Fibroblast of skin of left quadriceps (primary cell): Measurements from ENCODE around the gene LAS1L.
"Not testable (repeated sequence)": the region's sequence is repeated elsewhere in the genome, so short reads cannot be mapped to it uniquely, and the experiment has no call there.

Source experiments
- DNase-seq, 2 experiments: peaks; one replicate each; pipeline ENCODE4 v3.0.0-alpha.2; 2013; ENCODE audit warnings: low read depth in 2 of 2

The LAS1L gene

DNA sequence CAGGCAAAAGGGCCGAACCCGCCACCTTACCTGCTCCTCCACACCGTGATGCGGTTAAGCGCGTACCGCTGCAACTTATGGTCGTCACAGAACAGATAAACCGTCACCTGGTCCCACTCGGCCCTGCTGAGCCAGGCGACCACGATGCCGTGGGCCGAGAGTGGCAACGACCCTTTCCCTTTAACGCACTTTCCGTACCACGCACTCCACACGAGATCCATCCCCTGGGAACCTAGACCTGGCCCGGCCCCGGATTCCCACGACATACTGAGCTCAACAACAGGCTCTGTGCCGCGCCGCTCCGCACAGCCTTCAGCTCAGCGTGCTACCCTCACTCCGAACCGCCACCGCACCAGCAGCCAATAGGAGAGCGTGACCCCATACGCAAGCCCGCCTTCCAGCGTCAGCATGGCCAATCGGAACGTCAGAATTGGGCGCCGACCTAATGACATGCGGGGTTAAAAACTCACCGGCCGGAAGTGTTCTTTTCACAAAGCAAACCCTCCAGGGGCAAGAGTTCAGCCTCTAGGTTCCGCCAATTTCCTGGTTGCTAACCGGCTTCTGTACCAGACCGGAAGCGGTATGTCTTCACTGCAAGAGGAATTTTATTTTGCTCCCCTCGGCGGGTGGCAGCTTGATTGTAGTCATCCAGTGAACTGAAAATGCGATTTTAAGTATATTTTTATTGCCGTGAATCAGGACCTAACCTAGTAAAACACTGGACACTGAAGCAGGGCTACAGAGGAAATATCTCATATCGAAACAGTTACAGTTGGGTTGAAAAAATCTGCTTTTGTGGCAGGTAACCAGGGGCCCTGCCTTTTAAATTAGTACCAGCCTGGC, at the start of gene LAS1L:
Gene LAS1L (minus strand): TSS at position 338 of the 843 bp plus-strand sequence. CDS start 72 bp downstream, at position 266.
- peak; percentile 86 to 89 for DNase-seq

DNA sequence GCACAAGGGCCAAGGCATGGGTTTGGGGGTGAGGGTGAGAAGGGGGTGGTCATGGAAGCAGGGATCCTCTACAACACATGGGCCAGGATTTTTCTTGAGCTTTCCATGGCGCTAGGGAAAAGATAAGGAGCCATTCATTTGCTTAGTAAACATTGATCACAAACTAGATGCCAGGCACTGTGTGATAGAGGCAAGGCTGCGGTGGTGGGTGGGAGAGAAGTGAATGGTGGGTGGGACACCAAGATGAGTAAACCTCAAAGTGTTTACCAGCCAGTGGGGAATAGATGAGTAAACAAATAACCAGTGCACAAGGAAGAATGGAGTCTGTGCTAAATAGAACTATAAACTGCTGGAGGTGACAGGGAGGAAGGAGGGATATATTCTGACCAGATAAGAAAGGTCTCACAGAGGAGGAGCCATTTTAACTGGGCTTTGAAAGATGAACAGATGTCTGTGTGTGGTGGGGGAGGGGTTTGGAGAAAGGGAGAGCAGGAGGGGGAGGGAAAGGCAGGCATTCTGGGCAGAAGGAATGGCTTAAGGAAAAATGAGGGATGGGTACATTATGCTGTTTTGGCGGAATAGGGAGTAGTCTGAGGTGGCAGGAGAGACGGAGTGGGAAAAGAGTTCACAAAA, 48.0 kb upstream of the LAS1L start:
- DNase-seq, result no peak

DNA sequence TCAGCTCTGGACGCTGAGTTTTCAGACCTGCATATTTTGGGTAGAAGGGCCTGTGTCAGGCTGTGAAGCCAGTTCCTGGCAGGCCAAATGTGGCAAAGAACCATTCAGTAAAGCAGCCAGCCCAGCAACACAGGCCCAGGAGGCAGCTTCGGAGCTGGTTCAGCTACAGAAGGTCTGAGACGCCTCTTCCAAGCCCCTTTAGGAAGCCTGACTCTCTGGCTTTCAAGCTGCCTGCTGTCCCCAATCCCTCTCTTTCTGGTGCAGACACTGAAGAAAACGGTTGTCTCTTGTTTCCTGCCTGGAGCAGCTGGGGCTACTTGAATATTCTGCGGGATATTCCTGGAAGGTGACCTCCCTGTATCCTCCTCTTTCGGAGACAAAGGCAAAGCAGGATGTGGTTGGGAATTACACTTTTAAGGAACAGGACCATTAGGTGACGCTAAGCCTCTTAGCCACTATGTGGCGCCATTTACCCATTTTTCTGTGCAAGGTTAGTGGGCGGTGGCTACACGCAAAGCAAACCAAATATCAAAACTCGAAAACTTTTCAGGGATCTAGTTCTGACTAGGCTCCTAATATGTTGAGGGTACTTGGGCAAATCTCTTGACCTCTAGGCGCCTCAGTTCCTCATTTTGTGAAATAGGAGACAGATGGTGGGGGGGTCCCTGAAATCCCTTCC, 47.2 kb upstream of the LAS1L start:
- peak; percentile 40 to 42 for DNase-seq

DNA sequence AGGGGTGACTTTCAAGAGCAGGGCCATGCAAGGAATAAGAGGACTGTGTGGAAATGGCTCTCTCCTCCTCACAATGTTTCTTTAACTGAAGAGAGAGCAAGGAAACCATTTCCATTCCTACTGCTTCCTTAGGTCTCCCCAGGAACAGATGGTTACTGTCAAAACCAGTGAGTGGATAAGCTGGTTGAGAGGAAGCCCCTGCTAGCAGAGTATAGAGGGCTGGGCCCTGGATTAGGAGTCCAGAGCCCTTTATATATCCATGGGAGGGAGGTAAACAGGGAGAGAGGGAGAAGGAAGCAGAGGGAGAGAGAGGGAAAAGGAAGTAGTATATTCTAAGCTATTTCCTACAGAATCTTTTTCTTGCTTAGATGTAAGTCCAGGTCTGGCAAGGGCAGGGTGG, 43.8 kb upstream of the LAS1L start:
- DNase-seq, result no peak

DNA sequence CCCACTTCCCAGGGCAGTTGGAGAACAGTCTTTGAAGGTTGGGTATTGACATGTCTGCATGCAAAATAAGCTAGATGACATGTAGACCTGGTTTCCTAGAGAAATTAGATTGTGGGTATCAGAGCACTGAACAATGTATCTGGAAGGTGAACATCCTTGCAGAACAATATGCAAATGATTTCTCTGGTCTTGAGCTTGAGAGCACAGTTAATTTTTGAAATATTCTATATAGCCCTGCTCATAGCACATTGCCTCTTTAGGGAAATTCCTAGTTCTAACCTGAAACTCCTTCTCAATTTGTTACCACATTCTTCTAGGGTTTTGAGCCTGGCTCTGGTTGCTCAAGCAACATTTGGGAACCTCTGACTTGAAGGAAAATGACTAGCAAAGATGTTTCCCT, 41.6 kb upstream of the LAS1L start:
- no peak for DNase-seq

DNA sequence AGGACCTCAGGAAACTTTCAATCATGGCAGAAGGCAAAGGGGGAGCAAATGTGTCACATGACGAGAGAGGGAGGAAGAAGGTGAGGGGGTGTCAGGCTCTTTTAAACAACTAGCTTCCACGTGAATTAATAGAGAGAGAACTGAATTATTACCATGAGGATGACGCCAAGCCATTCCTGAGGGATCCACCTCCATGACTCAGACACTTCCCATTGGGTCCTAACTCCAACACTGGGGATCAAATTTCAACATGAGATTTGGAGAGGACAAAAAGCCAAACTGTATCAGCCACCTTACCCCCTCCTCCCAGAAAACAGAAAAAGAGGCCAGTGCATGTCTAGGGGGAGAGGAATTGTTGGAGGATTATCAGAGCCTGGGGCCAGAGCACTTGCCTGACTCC, 40.4 kb upstream of the LAS1L start:
- DNase-seq, result no peak

DNA sequence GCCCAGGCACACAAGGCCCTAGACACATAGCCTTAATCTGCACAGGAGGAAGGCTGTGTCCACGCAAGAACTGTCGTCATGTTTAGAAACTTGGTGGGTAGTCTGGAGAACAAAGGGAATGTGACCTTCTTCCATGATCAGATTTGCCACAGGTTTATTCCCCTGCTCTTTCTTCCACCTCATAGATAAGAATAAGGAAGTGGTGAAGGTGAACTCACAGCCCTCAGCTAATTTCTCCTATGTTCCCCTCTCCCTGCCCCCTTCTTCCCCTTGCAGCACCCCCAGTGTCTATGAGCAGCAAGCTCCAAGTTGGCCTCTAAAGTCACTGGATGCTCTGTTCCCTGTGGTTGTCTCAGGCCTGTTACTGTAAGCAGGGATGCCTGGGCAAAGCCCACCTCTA, 39.8 kb upstream of the LAS1L start:
- DNase-seq, result no peak

DNA sequence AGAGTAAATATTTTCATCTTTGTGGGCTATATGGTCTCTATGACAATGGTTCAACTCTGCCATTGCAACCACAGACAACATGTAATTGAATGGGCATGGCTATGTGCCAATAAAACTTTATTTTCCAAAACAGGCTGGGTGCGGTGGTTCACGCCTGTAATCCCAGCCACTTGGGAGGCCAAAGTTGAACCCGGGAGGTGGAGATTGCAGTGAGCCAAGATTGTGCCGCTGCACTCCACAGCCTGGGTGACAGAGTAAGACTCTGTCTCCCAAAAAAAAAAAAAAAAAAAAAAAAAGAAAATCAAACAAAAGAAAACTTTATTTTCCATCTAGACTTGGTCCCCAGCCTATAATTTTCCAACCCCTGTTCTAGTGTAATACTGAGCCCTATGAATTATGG, 38.4 kb upstream of the LAS1L start:
- DNase-seq, result no peak

DNA sequence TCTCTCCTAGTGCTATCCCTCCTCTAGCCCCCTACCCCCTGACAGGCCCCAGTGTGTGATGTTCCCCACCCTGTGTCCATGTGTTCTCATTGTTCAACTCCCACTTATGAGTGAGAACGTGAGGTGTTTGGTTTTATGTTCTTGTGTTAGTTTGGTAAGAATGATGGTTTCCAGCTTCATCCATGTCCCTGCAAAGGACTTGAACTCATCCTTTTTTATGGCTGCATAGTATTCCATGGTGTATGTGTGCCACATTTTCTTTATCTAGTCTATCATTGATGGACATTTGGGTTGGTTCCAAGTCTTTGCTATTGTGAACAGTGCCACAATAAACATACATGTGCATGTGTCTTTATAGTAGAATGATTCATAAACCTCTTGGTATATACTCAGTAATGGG, 28.3 kb upstream of the LAS1L start:
- not testable (repeated sequence) for DNase-seq

DNA sequence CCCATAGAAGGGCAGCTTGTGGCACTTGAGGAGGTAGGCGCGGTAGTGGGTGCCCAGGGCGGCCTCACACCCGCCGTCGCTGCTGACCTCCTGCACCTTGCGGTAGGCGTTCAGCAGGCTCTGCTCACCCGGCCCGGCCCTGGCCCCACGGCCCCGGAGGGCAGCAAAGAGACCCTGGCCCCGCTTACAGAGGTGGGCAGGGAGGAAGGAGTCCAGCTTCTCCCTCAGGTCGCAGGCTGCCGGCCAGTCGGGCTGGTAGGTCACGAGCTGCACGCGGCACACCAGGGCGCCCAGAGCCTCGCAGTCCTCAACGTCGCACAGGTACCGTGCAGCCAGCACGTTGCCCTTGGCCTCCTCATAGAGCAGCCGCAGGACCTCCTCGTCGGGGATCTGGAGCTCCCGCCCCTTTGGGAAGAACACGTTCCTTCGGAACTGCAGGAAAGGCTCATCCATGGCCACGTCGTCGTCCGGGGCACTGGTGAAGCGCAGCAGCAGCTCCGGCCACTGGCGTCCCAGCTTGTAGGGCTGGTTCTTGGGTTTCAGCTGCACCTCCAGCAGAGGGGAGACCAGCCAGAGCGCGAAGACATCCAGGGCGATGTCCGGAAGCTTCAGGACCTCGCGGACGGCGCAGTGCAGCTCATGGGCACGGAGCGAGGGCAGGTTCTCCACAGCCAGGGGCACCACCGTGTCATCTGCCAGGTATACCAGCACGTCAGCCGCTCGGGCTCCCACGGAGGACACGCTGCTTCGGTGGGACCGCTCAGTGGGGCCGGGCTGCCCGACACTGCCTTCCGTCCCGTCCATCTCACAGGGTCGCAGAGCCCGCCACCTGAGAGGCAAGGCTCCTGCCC, 17.1 kb upstream of the LAS1L start:
- no peak for DNase-seq

DNA sequence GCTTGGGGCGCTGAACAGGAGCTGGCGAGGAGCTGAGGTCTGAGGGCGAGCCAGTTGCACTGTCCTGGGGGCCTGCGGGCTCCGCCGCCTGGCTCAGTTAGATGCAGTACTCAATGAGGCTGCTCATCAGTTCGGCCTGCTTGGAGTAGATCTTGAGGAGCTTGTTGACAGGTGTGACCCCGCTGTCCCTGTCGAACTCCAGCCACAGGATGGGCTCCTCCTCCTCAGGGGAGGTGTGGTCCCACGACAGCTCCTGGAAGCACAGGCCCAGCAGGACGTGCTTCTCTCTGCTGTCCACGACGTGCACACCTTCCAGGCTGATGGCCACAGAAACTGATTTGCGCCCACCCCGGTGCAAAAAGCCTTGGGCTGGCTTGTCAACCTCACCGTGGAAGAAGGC, 16.5 kb upstream of the LAS1L start:
- no peak for DNase-seq

DNA sequence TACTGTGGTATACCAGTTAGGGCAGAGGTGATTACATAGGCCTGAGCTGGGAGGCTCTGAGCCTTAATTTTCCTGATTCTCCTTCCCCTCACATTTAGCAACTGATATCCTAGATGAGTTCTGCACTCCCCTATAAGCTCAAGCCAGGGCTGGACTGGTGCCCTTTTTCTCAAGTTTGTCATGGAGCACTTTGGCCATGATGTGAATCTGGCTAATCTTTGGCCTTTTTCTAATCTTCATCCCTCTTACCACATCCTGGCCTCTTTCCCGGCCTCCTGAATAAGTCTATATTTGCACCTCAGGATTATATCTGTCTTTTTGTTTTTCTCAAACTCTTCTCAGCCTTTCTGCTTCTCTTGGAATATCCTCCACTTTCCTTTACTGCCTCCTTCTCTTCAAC, 10.9 kb upstream of the LAS1L start:
- no peak for DNase-seq

DNA sequence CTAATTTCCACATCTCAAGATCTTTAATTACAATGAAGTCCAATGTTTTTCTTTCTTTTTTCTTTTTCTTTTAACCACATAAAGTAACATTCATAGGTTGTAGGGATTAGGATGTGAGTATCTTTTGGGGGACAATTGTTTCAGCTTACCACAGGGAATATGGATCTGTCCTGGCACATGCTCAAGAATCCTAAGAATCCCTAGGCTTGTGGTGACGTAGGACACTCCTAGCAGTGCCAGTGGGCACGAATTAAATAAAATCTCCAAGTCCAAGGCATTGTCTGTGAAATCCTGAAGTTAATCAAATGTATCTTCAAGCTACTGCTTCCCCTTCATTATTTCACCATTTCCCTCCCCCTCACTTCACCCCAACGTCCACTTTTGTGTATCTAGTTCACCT, 2.6 kb upstream of the LAS1L start:
- no peak for DNase-seq

DNA sequence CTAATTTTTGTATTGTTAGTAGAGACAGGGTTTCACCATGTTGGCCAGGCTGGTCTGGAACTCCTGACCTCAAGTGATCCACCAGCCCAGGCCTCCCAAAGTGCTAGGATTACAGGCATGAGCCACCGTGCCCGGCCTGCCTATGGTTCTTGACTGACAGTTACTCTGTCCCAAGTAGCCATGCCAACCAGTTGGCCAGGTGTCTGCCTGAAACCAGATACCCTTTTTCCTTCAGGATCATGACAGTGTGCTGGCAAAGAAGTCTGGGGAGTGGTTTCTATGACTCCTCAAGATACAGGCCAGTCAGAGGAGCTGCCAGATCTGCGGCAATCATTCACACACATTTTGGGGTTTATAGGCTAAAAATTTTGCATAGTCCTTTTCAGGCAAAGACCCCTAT, 1.7 kb upstream of the LAS1L start:
- DNase-seq, result no peak

DNA sequence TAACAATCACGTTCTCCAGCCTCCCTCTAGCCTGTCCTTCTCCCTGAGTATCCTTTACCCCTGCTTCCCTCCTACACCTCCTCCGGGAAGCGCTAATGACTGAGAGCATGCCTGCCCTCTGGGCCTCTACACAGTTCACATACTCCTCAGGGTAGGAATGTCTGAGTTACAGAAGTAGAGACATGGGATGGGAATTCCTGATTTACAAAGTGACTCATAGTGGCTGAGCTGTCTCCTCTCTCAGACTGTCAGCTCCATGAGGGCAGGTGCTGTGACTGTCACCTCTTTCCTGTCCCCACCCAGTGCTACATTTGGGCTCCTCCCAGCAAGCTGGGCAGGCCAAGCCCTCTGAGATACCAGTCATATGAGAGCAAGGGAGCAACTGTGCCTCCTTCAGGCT, 2.6 kb downstream of the LAS1L start:
- DNase-seq, result no peak

DNA sequence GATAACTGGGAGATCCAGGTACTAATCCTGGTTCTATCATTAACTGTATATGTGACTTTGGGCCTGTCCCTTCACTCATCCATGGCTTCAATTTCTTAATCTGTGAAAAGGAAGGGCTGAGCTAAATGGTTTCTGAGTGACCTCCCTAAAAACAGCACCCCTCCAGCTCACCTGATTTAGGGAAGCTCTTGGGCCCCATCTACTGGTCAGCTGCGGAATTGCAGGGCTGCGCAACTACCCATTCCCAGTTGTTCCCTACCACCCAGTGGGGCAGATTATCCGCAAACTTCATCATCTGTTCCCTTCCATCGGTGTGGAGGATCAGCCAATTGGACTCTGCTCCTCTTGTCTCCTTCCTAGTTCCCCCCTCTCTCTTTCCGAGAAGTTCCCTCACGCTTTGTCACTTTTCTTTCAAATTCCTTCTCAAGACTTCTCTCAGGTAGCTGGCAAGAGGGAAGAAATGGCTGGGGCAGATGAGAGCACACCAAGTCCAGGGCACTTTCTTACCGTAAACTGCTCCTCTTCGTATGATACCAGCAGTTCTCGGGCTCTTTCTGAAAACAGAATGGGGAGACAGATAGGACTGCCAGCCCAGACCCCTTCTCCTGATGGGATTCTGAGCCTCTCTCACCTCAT, 5.8 kb downstream of the LAS1L start:
- no peak for DNase-seq

DNA sequence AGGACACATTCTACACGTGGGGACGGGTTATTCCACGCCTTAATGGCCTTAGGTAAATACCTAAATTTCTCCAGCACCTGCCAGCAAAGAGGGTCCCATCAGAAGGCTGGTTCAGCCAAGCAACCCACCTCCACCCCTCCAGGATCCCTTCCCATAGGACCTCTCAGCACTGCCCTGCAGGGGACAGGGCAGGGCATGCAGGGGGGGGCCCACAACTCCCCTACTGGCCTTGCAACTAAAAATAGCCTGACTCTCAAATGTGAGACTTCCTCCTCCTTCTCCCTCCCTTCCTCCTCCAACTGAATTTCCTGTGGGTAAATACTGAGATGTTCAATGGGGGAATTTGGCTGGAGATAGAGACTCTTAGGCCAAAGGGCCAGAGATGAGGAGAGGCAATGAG, 6.3 kb downstream of the LAS1L start:
- no peak for DNase-seq

DNA sequence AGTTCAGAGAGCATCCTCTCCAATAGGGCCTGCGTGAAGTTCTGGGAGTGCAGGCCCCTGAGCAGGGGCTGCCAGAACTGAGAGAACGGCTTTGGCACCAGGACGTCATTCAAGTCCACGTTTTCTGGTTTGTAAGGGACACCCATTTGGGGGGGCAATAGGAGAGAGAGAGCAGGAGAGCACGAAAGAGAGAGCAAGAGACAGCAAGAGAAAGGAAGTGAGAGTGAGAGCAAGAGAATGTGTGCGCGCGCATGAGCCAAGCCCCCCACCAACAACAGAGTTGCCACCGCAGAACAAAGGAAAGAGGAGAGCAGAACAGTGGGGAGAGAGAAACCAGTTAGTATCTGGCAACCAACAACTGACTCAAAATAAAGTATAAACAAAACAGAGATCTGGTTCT, 10.4 kb downstream of the LAS1L start:
- DNase-seq, result no peak

DNA sequence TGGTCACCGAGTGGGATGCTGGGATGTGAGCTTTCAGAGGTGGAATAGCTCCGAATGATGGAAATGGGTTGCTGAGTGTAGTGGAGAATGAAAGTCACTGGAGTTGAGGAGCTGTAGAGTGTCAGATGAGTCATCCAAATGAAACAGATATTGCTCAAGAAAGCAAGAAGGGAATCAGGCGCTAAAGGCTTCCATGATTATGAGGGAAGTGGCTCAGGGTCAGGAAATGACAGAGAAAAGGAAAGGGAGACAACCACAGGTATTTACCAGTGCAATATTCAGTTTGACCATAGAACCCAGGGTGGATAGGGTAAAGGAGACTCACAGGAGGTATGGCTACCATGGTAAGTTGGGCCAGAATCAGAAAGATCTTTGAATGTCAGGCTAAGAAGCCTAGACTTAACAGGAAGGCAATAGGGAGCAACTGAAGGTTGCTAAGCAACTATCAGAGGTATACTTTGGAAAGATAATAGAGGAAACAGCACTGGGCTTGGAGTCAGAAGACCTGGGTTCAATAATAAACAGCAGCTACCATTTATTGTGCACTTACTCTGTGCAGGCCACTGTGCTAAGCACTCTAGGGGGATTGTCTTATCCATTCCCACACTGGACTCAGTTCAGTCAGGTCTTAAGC, 11.7 kb downstream of the LAS1L start:
- no peak for DNase-seq

DNA sequence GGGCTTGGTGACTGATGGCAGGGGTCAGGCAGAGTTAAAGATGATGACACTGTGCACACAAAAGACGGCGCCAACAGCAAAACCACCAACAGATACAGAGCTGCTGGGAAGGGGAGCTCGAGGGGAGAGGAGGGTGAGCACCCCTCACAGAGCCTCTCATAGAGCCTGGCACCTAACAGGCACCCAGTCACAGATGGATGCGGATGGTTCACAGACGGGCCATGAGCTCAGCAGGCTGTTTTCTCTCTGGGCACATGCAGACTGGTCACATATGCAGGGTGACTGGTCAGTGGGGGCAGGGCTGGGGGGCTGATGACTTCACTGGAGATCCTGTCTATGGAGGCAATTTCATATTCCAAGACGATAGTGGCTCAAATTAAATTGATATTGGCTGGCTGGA, 15.1 kb downstream of the LAS1L start:
- DNase-seq, result not testable (repeated sequence)

DNA sequence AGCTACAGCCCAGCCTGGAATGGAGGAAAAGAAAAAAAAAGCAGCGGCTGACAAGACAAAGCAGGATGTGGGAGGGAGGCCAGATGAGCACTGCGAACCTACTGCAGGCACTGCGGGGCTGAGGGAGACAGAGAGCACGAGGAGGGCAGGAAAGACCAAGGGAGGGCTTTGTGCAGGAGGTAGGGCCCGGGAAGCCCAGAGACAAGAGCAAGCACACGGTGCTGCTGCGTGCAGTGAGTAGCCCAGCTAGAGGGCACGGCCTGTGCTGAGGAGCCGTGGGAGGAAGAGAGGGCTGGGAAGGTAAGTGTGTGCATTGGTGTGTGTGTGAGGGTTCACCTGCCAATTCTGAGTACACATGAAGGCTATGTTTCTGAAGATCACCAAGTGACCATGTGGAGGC, 15.6 kb downstream of the LAS1L start:
- DNase-seq, result not testable (repeated sequence)
